Glutamatergic neuron (in vitro differentiated cells): Measurements from ENCODE around the gene PTPN3. TPM values are rescaled to one million over a fixed set of nuclear protein-coding genes. Genes with fewer than 3 reads are reported as not detected.

ENCODE experiments used
- DNase-seq: peaks from one replicate; pipeline ENCODE4 v3.0.0; 2022
- H3K27ac Mint-ChIP-seq: one replicate; pipeline ENCODE4 v1.8.0; 2020; ENCODE audit warnings: mild to moderate bottlenecking, mixed read lengths, inconsistent platforms; ENCODE audit not compliant: unreplicated experiment
- H3K27me3 Mint-ChIP-seq: one replicate; pipeline ENCODE4 v1.8.0; 2020; ENCODE audit warnings: mild to moderate bottlenecking, moderate library complexity, mixed read lengths, inconsistent platforms; ENCODE audit not compliant: unreplicated experiment
- H3K36me3 Mint-ChIP-seq: one replicate; pipeline ENCODE4 v1.8.0; 2020; ENCODE audit warnings: mild to moderate bottlenecking, mixed read lengths, inconsistent platforms; ENCODE audit not compliant: unreplicated experiment
- H3K4me1 Mint-ChIP-seq: one replicate; pipeline ENCODE4 v1.8.0; 2020; ENCODE audit warnings: mild to moderate bottlenecking, low read depth, mixed read lengths, inconsistent platforms; ENCODE audit not compliant: unreplicated experiment
- H3K4me3 Mint-ChIP-seq: one replicate; pipeline ENCODE4 v1.8.0; 2020; ENCODE audit warnings: mild to moderate bottlenecking, mixed read lengths, inconsistent platforms; ENCODE audit not compliant: unreplicated experiment
- H3K9me3 Mint-ChIP-seq: one replicate; pipeline ENCODE4 v1.8.0; 2020; ENCODE audit warnings: mild to moderate bottlenecking, moderate library complexity, mixed read lengths, inconsistent platforms; ENCODE audit not compliant: unreplicated experiment
- CTCF ChIP-seq: fragments of 200-600 bp; sonication (generic); IDR thresholded peaks from one replicate; pipeline ENCODE4 v1.5.0; 2021; ENCODE audit not compliant: partially characterized antibody, unreplicated experiment
- total RNA-seq: library from RNA; stranded (reverse); fragmentation: NEBNext Ultra II Directional; extraction: Animal tissue kit (Norgen Biotek cat#: 25700); gene quantifications from one replicate; pipeline ENCODE4 v1.2.1, GENCODE V29; 2021; ENCODE audit not compliant: unreplicated experiment

The PTPN3 gene
- total RNA-seq, 1 donor from 2014 or later = 1.6 TPM

- DNase-seq = no peak
- Mint-ChIP-seq H3K4me1 (no peaks in the 10 kb centered on the region), H3K36me3 (no peaks in the 10 kb centered on the region), H3K9me3 (peaks cover 3% of the 10 kb centered on the region), H3K27ac (no peak overlapping the region), H3K4me3 (no peak overlapping the region), H3K27me3 (peaks cover 2% of the 10 kb centered on the region)
- no peak for TF ChIP-seq CTCF
These were observed 31.2 kb downstream of the PTPN3 start for GRCh38 chr9:109466623-109467590.

- Mint-ChIP-seq H3K4me3 (no peak overlapping the region), H3K27me3 (peaks cover 2% of the 10 kb centered on the region), H3K36me3 (no peaks in the 10 kb centered on the region), H3K27ac (no peak overlapping the region), H3K4me1 (no peaks in the 10 kb centered on the region), H3K9me3 (peaks cover 3% of the 10 kb centered on the region)
- TF ChIP-seq CTCF = no peak
- DNase-seq = no peak
These were observed 34.0 kb downstream of the PTPN3 start for GRCh38 chr9:109463924-109464625.

GRCh38 chr9:109460576-109460975 is 37.5 kb downstream of the PTPN3 start:
- Mint-ChIP-seq H3K27me3 (no peaks in the 10 kb centered on the region), H3K36me3 (no peaks in the 10 kb centered on the region), H3K4me1 (no peaks in the 10 kb centered on the region), H3K4me3 (no peak overlapping the region), H3K27ac (no peak overlapping the region), H3K9me3 (peaks cover 1% of the 10 kb centered on the region)
- TF ChIP-seq CTCF = no peak
- no peak for DNase-seq

- Mint-ChIP-seq H3K9me3 (no peaks in the 10 kb centered on the region), H3K27ac (no peak overlapping the region), H3K4me1 (no peaks in the 10 kb centered on the region), H3K36me3 (no peaks in the 10 kb centered on the region), H3K4me3 (no peak overlapping the region), H3K27me3 (no peaks in the 10 kb centered on the region)
- TF ChIP-seq CTCF = no peak
- no peak for DNase-seq
These were observed 38.7 kb downstream of the PTPN3 start for GRCh38 chr9:109459423-109459822.
